HepG2 (cell line): ENCODE data around the gene ZNF513. TPM values are rescaled to one million over a fixed set of nuclear protein-coding genes. Genes with fewer than 3 reads are reported as not detected.

Experiments used
- BHLHE40 ChIP-seq: IDR thresholded peaks from 2 replicates; pipeline ENCODE4 v1.6.1; 2011; ENCODE audit warnings: low read length, improper control_type of control experiment
- KAT8 ChIP-seq: IDR thresholded peaks from 2 replicates; pipeline ENCODE4 v1.6.1; 2016; ENCODE audit warnings: missing genetic modification reagents, missing compliant biosample characterization
- MAFK ChIP-seq, 2 experiments: IDR thresholded peaks in 1 of 2; conservative IDR thresholded peaks in 1 of 2; 2 replicates each; pipeline ENCODE4 v1.6.1; 2011; ENCODE audit warnings: improper control_type of control experiment in 2 of 2, low read length in 2 of 2
- MED13 ChIP-seq: sonication (generic); formaldehyde crosslinking; IDR thresholded peaks from 2 replicates; pipeline ENCODE4 v1.5.0; 2020; ENCODE audit warnings: missing genetic modification reagents
- RBM22 ChIP-seq: fragments of 200-400 bp; formaldehyde crosslinking; optimal IDR thresholded peaks from 2 replicates; pipeline ENCODE3; 2017; ENCODE audit warnings: mild to moderate bottlenecking, low read length, moderate library complexity
- SRSF4 ChIP-seq: fragments of 200-400 bp; formaldehyde crosslinking; IDR thresholded peaks from one replicate; pipeline ENCODE4 v1.6.1; 2018; ENCODE audit warnings: mild to moderate bottlenecking, low read depth, low read length, moderate library complexity; ENCODE audit not compliant: poor library complexity, severe bottlenecking
- SRSF9 ChIP-seq: fragments of 200-400 bp; formaldehyde crosslinking; IDR thresholded peaks from 2 replicates; pipeline ENCODE4 v1.6.1; 2018; ENCODE audit warnings: borderline replicate concordance, mild to moderate bottlenecking, low read depth, low read length; ENCODE audit not compliant: insufficient read depth, poor library complexity, severe bottlenecking
- TBX3 ChIP-seq: fragments of 450-650 bp; IDR thresholded peaks from 2 replicates; pipeline ENCODE4 v1.6.1; 2017; ENCODE audit warnings: antibody characterized with exemption, mild to moderate bottlenecking, inconsistent platforms, borderline replicate concordance
- ZKSCAN8 ChIP-seq: IDR thresholded peaks from 2 replicates; pipeline ENCODE4 v1.6.1; 2016; ENCODE audit warnings: borderline replicate concordance, missing genetic modification reagents, missing compliant biosample characterization
- ZMAT3 ChIP-seq: sonication (generic); formaldehyde crosslinking; conservative IDR thresholded peaks from 2 replicates; pipeline ENCODE4 v1.7.0; 2021; ENCODE audit warnings: missing genetic modification reagents
- ZNF143 ChIP-seq: sonication (generic); formaldehyde crosslinking; IDR thresholded peaks from 2 replicates; pipeline ENCODE4 v1.4.0; 2020; ENCODE audit warnings: missing genetic modification reagents
- ZNF30 ChIP-seq: sonication (generic); formaldehyde crosslinking; IDR thresholded peaks from 2 replicates; pipeline ENCODE4 v1.5.0; 2020; ENCODE audit warnings: mild to moderate bottlenecking, missing genetic modification reagents
- ZNF547 ChIP-seq: sonication (generic); formaldehyde crosslinking; IDR thresholded peaks from 2 replicates; pipeline ENCODE4 v1.5.1; 2020; ENCODE audit warnings: mild to moderate bottlenecking, missing genetic modification reagents
- ZNF652 ChIP-seq: IDR thresholded peaks from 2 replicates; pipeline ENCODE4 v1.6.1; 2016; ENCODE audit warnings: low read depth, borderline replicate concordance
- ZNF841 ChIP-seq: sonication (generic); formaldehyde crosslinking; IDR thresholded peaks from 2 replicates; pipeline ENCODE4 v1.8.1; 2023; ENCODE audit warnings: missing genetic modification reagents, borderline replicate concordance
- ZNF879 ChIP-seq: sonication (generic); formaldehyde crosslinking; IDR thresholded peaks from 2 replicates; pipeline ENCODE4 v1.8.1; 2023; ENCODE audit warnings: missing genetic modification reagents
- polyA plus RNA-seq, 8 experiments: library from polyadenylated mRNA; depleted of rRNA in 3 of 8; stranded (reverse) in 7 of 8; unstranded in 1 of 8; fragments of >200 nt; fragmentation: Illumina TruSeq in 4 of 8; extraction: Trizol in 4 of 8; gene quantifications; 2 replicates each; pipeline versions ENCODE4 v1.2.1 to v1.2.3, GENCODE V29; 2011 to 2016; ENCODE audit warnings: low read depth in 4 of 8, missing spikeins in 1 of 8, mixed read lengths in 1 of 8; ENCODE audit not compliant: insufficient read depth in 1 of 8
- total RNA-seq, 5 experiments: library from RNA; depleted of rRNA; stranded (reverse); fragments of >200 nt; fragmentation: Illumina TruSeq; extraction: Trizol; gene quantifications; 2 replicates each; pipeline ENCODE4 v1.2.3, GENCODE V29; 2016; ENCODE audit warnings: low read depth in 1 of 5
- TF ChIP-seq, protein P1 (sequence below): sonication (generic); formaldehyde crosslinking; IDR thresholded peaks from 2 replicates; pipeline ENCODE4 v1.4.0; 2020; ENCODE audit warnings: mild to moderate bottlenecking, missing genetic modification reagents
- TF ChIP-seq, protein P2 (sequence below): sonication (generic); formaldehyde crosslinking; IDR thresholded peaks from 2 replicates; pipeline ENCODE4 v1.4.0; 2020; ENCODE audit warnings: missing genetic modification reagents, low read depth, mild to moderate bottlenecking, borderline replicate concordance
- TF ChIP-seq, protein P3 (sequence below): IDR thresholded peaks from 2 replicates; pipeline ENCODE4 v1.6.1; 2016; ENCODE audit warnings: missing compliant biosample characterization, missing genetic modification reagents, borderline replicate concordance
- TF ChIP-seq, protein P4 (sequence below): sonication (generic); formaldehyde crosslinking; IDR thresholded peaks from 2 replicates; pipeline ENCODE4 v1.4.0; 2020; ENCODE audit warnings: missing genetic modification reagents, borderline replicate concordance

Gene ZNF513
- total and polyA plus RNA-seq, 2 of the 13 experiments (the other 11 are each of a cell fraction or from before 2014, with no cell fraction given): 4.9 to 6.3 TPM

- TF ChIP-seq, protein P1, sequence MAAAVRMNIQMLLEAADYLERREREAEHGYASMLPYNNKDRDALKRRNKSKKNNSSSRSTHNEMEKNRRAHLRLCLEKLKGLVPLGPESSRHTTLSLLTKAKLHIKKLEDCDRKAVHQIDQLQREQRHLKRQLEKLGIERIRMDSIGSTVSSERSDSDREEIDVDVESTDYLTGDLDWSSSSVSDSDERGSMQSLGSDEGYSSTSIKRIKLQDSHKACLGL (CRISPR knock-in tag): peak; percentile 91
- TF ChIP-seq ZKSCAN8: peak; percentile 87; the same call in 1 of the 2 replicates
- no peak; the same call in 1 of the 2 replicates for TF ChIP-seq ZNF652 (CRISPR knock-in tag)
- TF ChIP-seq ZNF547 (CRISPR knock-in tag): peak; percentile 98
- peak; percentile 73; the same call in 1 of the 2 replicates for TF ChIP-seq ZNF30 (CRISPR knock-in tag)
- no peak for TF ChIP-seq RBM22
- peak; percentile 97 for TF ChIP-seq KAT8 (CRISPR knock-in tag)
- no peak for TF ChIP-seq ZNF841
- TF ChIP-seq, protein P2, sequence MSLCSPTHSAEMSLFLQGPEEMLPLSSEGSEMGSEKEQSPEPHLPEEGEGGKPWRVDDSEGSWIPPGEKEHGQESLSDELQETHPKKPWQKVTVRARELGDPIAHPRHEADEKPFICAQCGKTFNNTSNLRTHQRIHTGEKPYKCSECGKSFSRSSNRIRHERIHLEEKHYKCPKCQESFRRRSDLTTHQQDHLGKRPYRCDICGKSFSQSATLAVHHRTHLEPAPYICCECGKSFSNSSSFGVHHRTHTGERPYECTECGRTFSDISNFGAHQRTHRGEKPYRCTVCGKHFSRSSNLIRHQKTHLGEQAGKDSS (CRISPR knock-in tag): peak; percentile 98; the same call in 1 of the 2 replicates
- TF ChIP-seq, protein P3, sequence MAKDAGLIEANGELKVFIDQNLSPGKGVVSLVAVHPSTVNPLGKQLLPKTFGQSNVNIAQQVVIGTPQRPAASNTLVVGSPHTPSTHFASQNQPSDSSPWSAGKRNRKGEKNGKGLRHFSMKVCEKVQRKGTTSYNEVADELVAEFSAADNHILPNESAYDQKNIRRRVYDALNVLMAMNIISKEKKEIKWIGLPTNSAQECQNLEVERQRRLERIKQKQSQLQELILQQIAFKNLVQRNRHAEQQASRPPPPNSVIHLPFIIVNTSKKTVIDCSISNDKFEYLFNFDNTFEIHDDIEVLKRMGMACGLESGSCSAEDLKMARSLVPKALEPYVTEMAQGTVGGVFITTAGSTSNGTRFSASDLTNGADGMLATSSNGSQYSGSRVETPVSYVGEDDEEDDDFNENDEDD (CRISPR knock-in tag): peak; percentile 69; the same call in 1 of the 2 replicates
- TF ChIP-seq SRSF4: no peak
- TF ChIP-seq ZNF879: 0 out of 2 replicates have a peak, but pooled peaks have one; percentile 53
- TF ChIP-seq MED13 (CRISPR knock-in tag): peak; percentile 81; the same call in 1 of the 2 replicates
- peak; percentile 97 for TF ChIP-seq ZMAT3
- TF ChIP-seq BHLHE40: no peak; the same call in none of the 2 replicates
- no peak for TF ChIP-seq MAFK (conservative IDR thresholded peaks at IDR 0.05 in 1 of 2, IDR thresholded peaks at IDR 0.05 in 1 of 2; ENCODE audit: low read length in 2 of 2)
- TF ChIP-seq, protein P4, sequence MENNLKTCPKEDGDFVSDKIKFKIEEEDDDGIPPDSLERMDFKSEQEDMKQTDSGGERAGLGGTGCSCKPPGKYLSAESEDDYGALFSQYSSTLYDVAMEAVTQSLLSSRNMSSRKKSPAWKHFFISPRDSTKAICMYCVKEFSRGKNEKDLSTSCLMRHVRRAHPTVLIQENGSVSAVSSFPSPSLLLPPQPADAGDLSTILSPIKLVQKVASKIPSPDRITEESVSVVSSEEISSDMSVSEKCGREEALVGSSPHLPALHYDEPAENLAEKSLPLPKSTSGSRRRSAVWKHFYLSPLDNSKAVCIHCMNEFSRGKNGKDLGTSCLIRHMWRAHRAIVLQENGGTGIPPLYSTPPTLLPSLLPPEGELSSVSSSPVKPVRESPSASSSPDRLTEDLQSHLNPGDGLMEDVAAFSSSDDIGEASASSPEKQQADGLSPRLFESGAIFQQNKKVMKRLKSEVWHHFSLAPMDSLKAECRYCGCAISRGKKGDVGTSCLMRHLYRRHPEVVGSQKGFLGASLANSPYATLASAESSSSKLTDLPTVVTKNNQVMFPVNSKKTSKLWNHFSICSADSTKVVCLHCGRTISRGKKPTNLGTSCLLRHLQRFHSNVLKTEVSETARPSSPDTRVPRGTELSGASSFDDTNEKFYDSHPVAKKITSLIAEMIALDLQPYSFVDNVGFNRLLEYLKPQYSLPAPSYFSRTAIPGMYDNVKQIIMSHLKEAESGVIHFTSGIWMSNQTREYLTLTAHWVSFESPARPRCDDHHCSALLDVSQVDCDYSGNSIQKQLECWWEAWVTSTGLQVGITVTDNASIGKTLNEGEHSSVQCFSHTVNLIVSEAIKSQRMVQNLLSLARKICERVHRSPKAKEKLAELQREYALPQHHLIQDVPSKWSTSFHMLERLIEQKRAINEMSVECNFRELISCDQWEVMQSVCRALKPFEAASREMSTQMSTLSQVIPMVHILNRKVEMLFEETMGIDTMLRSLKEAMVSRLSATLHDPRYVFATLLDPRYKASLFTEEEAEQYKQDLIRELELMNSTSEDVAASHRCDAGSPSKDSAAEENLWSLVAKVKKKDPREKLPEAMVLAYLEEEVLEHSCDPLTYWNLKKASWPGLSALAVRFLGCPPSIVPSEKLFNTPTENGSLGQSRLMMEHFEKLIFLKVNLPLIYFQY (CRISPR knock-in tag): peak; percentile 88
- TF ChIP-seq TBX3: peak; percentile 2; the same call in 1 of the 2 replicates
- peak; percentile 100 for TF ChIP-seq ZNF143 (CRISPR knock-in tag)
- TF ChIP-seq SRSF9: no peak
Measured at GRCh38 chr2:27370026-27370815, 10.3 kb downstream of the ZNF513 start, which contains the start of the genes EIF2B4 and SNX17 (continued).
